GM18873 (cell line): Measurements from ENCODE around the gene CYP4F8.

Experiments
- ATAC-seq: cut with Tn5 transposase; IDR thresholded peaks from one replicate; pipeline ENCODE4 v1.9.1; 2021; ENCODE audit warnings: mild to moderate bottlenecking, moderate library complexity, moderate number of reproducible peaks; ENCODE audit not compliant: unreplicated experiment, low FRiP score

The CYP4F8 gene

GRCh38 chr19:15615526-15615925, 508 bp downstream of the CYP4F8 start:
- no peak for ATAC-seq

GRCh38 chr19:15616183-15616582, 1.2 kb downstream of the CYP4F8 start:
- ATAC-seq: no peak

GRCh38 chr19:15616627-15617270, 1.7 kb downstream of the CYP4F8 start:
- no peak for ATAC-seq

DNA sequence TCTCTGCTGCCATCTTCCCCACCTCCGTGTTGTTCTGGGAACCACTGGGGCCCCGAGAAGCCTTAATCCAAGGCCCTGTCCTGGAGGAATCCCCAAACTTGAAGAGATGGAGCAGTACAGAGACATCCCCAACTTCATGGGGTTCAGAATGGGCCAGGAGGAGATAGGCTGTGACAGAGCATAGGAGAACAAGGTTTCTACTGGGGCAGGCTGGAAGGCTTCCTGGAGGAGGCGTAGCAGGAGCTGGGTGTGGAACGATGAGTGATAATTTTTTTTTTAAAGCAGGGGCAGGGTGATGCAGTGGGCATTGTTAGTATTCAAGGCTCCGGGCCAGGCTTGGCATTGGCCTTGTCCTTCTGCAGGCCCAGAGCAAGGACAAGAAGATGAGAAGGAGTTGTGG, 3.3 kb downstream of the CYP4F8 start:
- ATAC-seq: no peak

- no peak for ATAC-seq
Observed at GRCh38 chr19:15621801-15622200, 6.8 kb downstream of the CYP4F8 start.

DNA sequence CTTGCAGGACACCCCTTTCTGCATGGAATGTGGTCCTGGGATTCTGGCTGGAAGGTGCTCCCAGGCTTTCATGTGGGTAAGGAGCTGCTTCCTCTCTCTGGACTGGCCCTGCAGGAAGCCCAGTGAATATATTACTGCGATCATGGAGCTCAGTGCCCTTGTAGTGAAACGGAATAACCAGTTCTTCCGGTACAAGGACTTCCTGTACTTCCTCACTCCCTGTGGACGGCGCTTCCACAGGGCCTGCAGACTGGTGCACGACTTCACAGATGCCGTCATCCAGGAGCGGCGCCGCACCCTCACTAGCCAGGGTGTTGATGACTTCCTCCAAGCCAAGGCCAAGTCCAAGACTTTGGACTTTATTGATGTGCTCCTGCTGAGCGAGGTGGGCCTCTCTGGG, 8.0 kb downstream of the CYP4F8 start:
- no peak for ATAC-seq

- ATAC-seq: no peak
Observed at GRCh38 chr19:15623711-15624318, 8.8 kb downstream of the CYP4F8 start.

GRCh38 chr19:15628236-15629002, 13.4 kb downstream of the CYP4F8 start:
- ATAC-seq: no peak

GRCh38 chr19:15629003-15629880, 14.2 kb downstream of the CYP4F8 start:
- ATAC-seq: no peak

GRCh38 chr19:15631817-15632216, 16.8 kb downstream of the CYP4F8 start:
- no peak for ATAC-seq

GRCh38 chr19:15633082-15633835, 18.2 kb downstream of the CYP4F8 start:
- ATAC-seq: no peak

GRCh38 chr19:15634105-15634504, 19.1 kb downstream of the CYP4F8 start:
- ATAC-seq: no peak

DNA sequence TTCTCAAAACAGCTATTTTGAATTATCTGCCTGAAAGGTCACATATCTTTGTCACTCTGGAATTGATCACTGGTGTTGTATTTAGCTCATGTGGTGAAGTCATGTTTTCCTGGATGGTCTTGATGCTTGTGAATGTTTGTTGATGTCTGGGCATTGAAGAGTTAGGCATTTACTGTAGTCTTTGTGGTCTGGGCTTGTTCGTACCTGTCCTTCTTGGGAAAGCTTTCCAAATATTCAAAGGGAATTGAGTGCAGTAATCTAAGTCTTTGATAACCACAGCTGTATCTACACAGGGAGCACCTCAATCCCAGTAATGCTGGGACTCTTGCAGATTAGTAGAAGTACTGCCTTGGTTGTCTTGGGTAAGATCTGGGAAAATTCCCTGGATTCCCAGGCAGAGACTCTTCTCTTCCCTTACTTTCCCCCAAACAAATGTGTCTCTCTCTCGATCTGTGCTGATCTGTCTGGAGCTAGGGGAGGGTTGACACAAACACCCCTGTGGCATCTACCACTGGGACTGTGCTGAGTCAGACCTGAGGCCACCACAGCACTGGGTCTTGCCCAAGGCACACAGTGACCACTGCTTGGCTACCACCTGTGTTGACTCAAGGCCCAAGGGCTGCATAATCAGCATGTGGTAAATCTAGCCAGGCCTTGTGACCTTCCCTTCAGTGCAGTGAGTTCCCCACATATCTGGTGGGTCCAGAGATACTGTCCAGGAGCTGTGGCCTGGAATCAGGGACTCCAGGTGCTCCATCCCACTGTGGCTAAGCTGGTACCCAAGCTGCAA, 20.2 kb downstream of the CYP4F8 start:
- no peak for ATAC-seq

DNA sequence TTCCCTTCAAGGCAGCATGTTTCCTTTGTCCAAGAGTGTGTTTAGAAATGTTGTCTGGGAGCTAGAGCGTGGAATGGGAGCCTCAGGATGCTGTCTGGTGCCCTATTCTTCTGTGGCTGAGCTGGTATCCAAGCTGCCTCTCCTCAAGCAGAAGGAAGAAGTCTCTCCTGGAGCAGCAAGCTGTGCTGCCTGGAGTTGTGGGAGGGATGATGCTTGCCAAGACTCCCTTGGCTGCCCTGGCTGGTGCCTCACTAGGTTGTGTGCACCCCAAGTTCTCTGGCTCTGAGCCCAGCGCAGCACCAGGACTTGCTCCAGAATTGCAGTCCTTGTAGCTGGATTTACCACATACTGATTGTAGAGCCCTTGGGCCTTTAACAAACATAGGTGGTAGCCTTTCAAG, 21.0 kb downstream of the CYP4F8 start:
- no peak for ATAC-seq

- no peak for ATAC-seq
Observed at GRCh38 chr19:15639596-15639995, 24.6 kb downstream of the CYP4F8 start.

DNA sequence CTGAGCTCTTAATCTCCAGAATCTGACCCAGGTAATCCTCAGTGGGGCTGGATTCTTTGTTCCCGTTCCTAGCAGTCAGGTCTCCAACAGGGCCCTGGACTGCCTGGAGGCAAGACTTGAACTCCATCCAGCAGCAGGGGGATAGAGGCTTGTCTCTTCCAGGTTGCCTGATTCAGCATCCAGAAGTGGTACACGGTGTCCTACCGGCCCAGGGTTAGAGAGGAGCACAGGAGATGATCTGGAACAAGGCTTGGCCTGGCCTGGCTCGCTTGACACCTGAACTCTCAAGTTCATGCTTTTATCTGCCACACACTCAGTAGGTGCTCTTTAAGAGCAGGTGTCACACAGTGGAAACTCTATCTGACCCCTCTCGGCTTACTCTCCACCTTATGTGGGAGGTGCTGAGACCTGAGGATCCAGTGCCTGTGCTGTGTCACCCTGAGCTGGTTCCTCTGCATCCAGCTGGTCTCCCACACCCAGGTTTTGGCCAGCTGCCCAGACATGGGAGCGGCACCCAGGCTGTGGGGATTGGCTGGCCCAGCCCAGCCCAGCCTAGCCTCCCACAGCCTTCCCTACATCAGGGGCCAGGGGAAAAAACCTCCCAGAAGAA, 25.4 kb downstream of the CYP4F8 start, which contains the start of gene CYP4F3:
CYP4F3 (plus strand) TSS at position 604 of the 610 bp plus-strand sequence. CDS start 519 bp downstream, outside the sequence.
- ATAC-seq: no peak

DNA sequence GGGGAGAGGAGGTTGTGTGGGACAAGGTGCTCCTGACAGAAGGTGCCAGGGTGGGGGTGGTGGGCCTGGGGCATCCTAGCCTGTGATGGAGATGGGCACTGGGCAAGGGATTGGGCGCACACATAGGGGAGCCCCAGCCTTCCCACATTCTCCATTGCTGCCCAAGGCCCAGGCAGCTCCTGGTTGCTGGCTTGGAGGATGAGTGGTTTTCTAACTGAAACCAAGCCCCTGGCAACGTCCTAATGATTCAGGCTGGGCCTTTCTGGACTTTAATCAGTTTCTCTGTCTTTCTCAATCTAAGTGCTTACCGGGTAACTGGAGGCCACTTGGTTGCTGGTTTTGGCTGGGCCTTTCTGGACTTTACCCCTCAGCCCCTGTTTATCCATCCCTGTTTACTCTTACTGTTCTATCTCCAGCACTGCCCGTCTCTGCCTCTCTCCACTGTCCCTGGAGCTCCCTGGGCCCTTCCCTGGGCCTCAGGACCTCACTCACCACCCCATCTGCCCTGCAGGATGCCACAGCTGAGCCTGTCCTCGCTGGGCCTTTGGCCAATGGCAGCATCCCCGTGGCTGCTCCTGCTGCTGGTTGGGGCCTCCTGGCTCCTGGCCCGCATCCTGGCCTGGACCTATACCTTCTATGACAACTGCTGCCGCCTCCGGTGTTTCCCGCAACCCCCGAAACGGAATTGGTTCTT, 26.0 kb downstream of the CYP4F8 start:
- no peak for ATAC-seq

DNA sequence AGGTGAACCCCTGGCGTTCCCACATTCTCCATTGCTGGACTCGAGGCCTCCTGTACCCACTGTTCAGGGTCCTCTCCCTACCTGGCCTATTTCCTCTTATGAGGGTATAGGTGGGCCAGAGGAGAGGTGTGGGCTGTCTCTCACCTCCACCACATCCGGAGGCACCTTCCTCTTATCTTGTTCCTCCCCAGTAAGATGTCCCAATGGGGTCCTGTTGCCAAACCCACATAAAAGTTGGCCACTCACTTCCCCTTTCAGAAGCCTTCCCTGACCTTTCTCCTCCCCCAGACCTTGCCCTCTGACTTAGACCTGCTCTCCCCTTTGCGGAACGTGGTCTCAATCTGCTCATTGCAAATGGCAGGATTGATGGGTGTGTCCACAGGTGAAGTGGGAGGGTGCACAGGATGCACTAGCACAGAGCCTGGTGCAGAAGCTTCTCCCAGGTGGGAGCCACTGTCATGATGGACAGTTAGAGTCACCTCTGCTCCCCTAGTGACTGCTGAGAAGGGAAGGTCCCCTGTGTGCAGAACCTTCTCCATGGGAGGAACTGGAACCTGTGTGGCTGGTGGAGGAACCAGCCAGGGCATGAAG, 27.0 kb downstream of the CYP4F8 start:
- ATAC-seq: no peak
